ENCODE data around the gene PRKRA. TPM values are rescaled to one million over a fixed set of nuclear protein-coding genes. Genes with fewer than 3 reads are reported as not detected.

PRKRA gene
- total and polyA plus RNA-seq, 2 of the 13 experiments (the other 11 are each of a cell fraction or from before 2014, with no cell fraction given), result 53.1 to 74.7 TPM

GRCh38 chr2:178450524-178450773 lies 526 bp downstream of the PRKRA start (continued):
- TF ChIP-seq ZBTB37 (CRISPR knock-in tag; IDR thresholded peaks at IDR 0.05) (no peak), NPAS2 (CRISPR knock-in tag; IDR thresholded peaks at IDR 0.05; ENCODE audit: borderline replicate concordance) (no peak), POLR2AphosphoS5 (IDR thresholded peaks at IDR 0.05; ENCODE audit: low read depth, low read length) (no peak), TMF1 (CRISPR knock-in tag; IDR thresholded peaks at IDR 0.05; ENCODE audit: low read depth) (no peak), ZBTB7B (CRISPR knock-in tag; IDR thresholded peaks at IDR 0.05) (no peak), KDM5B (CRISPR knock-in tag; IDR thresholded peaks at IDR 0.05; ENCODE audit: borderline replicate concordance) (0 out of 2 replicates have a peak, but pooled peaks have one; percentile 3), ZNF558 (CRISPR knock-in tag; IDR thresholded peaks at IDR 0.05; ENCODE audit: borderline replicate concordance) (0 out of 2 replicates have a peak, but pooled peaks have one; percentile 77), ZNF160 (CRISPR knock-in tag; IDR thresholded peaks at IDR 0.05) (no peak), GTF3A (CRISPR knock-in tag; conservative IDR thresholded peaks at IDR 0.05) (no peak), ZNF431 (CRISPR knock-in tag; IDR thresholded peaks at IDR 0.05; ENCODE audit: borderline replicate concordance, low read depth) (no peak), CC2D1A (CRISPR knock-in tag; IDR thresholded peaks at IDR 0.05) (no peak), HNF1A (IDR thresholded peaks at IDR 0.05; ENCODE audit: low read depth) (no peak), HNF1A (CRISPR knock-in tag; IDR thresholded peaks at IDR 0.05; ENCODE audit: borderline replicate concordance) (no peak), ZNF367 (CRISPR knock-in tag; IDR thresholded peaks at IDR 0.05; ENCODE audit: borderline replicate concordance) (no peak), GZF1 (CRISPR knock-in tag; IDR thresholded peaks at IDR 0.05) (no peak), ZBTB26 (CRISPR knock-in tag; IDR thresholded peaks at IDR 0.05; ENCODE audit: borderline replicate concordance) (no peak), STAT6 (CRISPR knock-in tag; IDR thresholded peaks at IDR 0.05; ENCODE audit: borderline replicate concordance) (no peak), RCOR2 (CRISPR knock-in tag; IDR thresholded peaks at IDR 0.05) (no peak), ZNF567 (CRISPR knock-in tag; IDR thresholded peaks at IDR 0.05; ENCODE audit: borderline replicate concordance) (no peak), POLR2A (IDR thresholded peaks at IDR 0.05; ENCODE audit: insufficient read depth in 1 of 2, low read depth in 2 of 2, low read length in 2 of 2) (peak in 1 of 2 experiments; percentile 35; a peak in 1 of 4 replicates), HES4 (CRISPR knock-in tag; IDR thresholded peaks at IDR 0.05; ENCODE audit: borderline replicate concordance) (no peak; the same call in 1 of the 2 replicates)
